IMR-90 (cell line): ENCODE measurements around the gene PRRG2. TPM values are rescaled to one million over a fixed set of nuclear protein-coding genes. Genes with fewer than 3 reads are reported as not detected.
A peak's percentile ranks its signal among the peaks of the same experiment; 100 is the strongest.
"Not testable (repeated sequence)": the region's sequence is repeated elsewhere in the genome, so short reads cannot be mapped to it uniquely, and the experiment has no call there.

ENCODE experiments used
- ATAC-seq: fragments of 200-7000 bp; cut with Tn5 transposase; 2 replicates; pipeline ENCODE4 v1.9.1; 2020; ENCODE audit warnings: low read depth, mild to moderate bottlenecking, moderate library complexity
- BruUV-seq: library from RNA; stranded (reverse); fragments of 400-500 nt; replicated peaks from 2 replicates; lab custom pipeline; 2021; lab: Mats Ljungman, UMichigan
- CTCF ChIA-PET: fragments of 300-600 bp; formaldehyde crosslinking; extraction: SDS; loops from one replicate; lab custom pipeline; 2021; ENCODE audit warnings: antibody characterized with exemption; lab: Yijun Ruan, JAX
- POLR2A ChIA-PET: fragments of 300-600 bp; sonication (Branson Sonifier 250); formaldehyde crosslinking; loops from one replicate; lab custom pipeline; 2022; ENCODE audit warnings: antibody characterized with exemption; ENCODE audit not compliant: unreplicated experiment; lab: Charles Lee
- DNase-seq: peaks from one replicate; pipeline ENCODE4 v3.0.0; 2013
- H2AFZ ChIP-seq: replicated peaks from 2 replicates; pipeline ENCODE3; 2013; ENCODE audit warnings: low read length, mild to moderate bottlenecking; ENCODE audit not compliant: poor library complexity
- H2AK5ac ChIP-seq: 2 replicates; pipeline ENCODE4 v1.6.1; 2013; ENCODE audit warnings: low read depth, low read length, inconsistent platforms
- H2AK9ac ChIP-seq: replicated peaks from 2 replicates; pipeline ENCODE3; 2013; ENCODE audit warnings: mild to moderate bottlenecking, low read depth, low read length, moderate library complexity; ENCODE audit not compliant: poor library complexity
- H2BK120ac ChIP-seq: 2 replicates; pipeline ENCODE4 v1.6.1; 2013; ENCODE audit warnings: low read depth, low read length, inconsistent platforms
- H2BK15ac ChIP-seq: 3 replicates; pipeline ENCODE4 v1.6.1; 2013; ENCODE audit warnings: low read depth, low read length, inconsistent platforms
- H2BK20ac ChIP-seq: 2 replicates; pipeline ENCODE4 v1.6.1; 2013; ENCODE audit warnings: low read depth, mild to moderate bottlenecking, inconsistent platforms, low read length, moderate library complexity
- H2BK5ac ChIP-seq: 2 replicates; pipeline ENCODE4 v1.6.1; 2013; ENCODE audit warnings: mild to moderate bottlenecking, low read depth, low read length, inconsistent platforms; ENCODE audit not compliant: poor library complexity, severe bottlenecking
- H3K14ac ChIP-seq: replicated peaks from 2 replicates; pipeline ENCODE4 v1.6.1; 2013; ENCODE audit warnings: low read depth, low read length, inconsistent platforms
- H3K18ac ChIP-seq: 2 replicates; pipeline ENCODE4 v1.6.1; 2013; ENCODE audit warnings: low read depth, low read length, control low read depth
- H3K23ac ChIP-seq: 2 replicates; pipeline ENCODE4 v1.6.1; 2013; ENCODE audit warnings: low read depth, low read length, inconsistent platforms
- H3K27ac ChIP-seq: 2 replicates; pipeline ENCODE4 v1.5.1; 2013; ENCODE audit warnings: mild to moderate bottlenecking, control low read depth, low read length; ENCODE audit not compliant: insufficient read depth
- H3K27me3 ChIP-seq: 2 replicates; pipeline ENCODE4 v1.6.1; 2013; ENCODE audit warnings: low read length; ENCODE audit not compliant: control insufficient read depth, insufficient read depth
- H3K36me3 ChIP-seq: 2 replicates; pipeline ENCODE4 v1.6.1; 2013; ENCODE audit warnings: low read length, mixed read lengths; ENCODE audit not compliant: control insufficient read depth, insufficient read depth
- H3K4ac ChIP-seq: 2 replicates; pipeline ENCODE4 v1.6.1; 2013; ENCODE audit warnings: low read depth, low read length, inconsistent platforms
- H3K4me1 ChIP-seq: 2 replicates; pipeline ENCODE4 v1.6.1; 2013; ENCODE audit warnings: low read length, mixed read lengths; ENCODE audit not compliant: control insufficient read depth, insufficient read depth
- H3K4me2 ChIP-seq: 2 replicates; pipeline ENCODE4 v1.6.1; 2013; ENCODE audit warnings: low read depth, mild to moderate bottlenecking, control low read depth, low read length, moderate library complexity
- H3K4me3 ChIP-seq: 2 replicates; pipeline ENCODE4 v1.5.1; 2013; ENCODE audit warnings: low read depth, mild to moderate bottlenecking, control low read depth, low read length, moderate library complexity; ENCODE audit not compliant: insufficient read depth
- H3K56ac ChIP-seq: 2 replicates; pipeline ENCODE4 v1.6.1; 2013; ENCODE audit warnings: low read length, inconsistent platforms; ENCODE audit not compliant: insufficient read depth; ENCODE audit errors: extremely low read depth
- H3K79me1 ChIP-seq, 2 experiments: 2 replicates each; pipeline ENCODE4 v1.6.1; 2013; ENCODE audit warnings: low read length in 2 of 2, inconsistent platforms in 1 of 2, low read depth in 1 of 2
- H3K9ac ChIP-seq: 2 replicates; pipeline ENCODE4 v1.6.1; 2013; ENCODE audit warnings: low read depth, low read length, control low read depth
- H3K9me1 ChIP-seq: 2 replicates; pipeline ENCODE4 v1.6.1; 2013; ENCODE audit warnings: low read length, inconsistent platforms; ENCODE audit not compliant: insufficient read depth
- H3K9me3 ChIP-seq: 2 replicates; pipeline ENCODE4 v1.6.1; 2013; ENCODE audit warnings: low read length; ENCODE audit not compliant: control insufficient read depth, insufficient read depth
- H4K20me1 ChIP-seq: 2 replicates; pipeline ENCODE4 v1.6.1; 2013; ENCODE audit warnings: low read length, inconsistent platforms; ENCODE audit not compliant: insufficient read depth
- H4K5ac ChIP-seq: 2 replicates; pipeline ENCODE4 v1.6.1; 2013; ENCODE audit warnings: mild to moderate bottlenecking, low read depth, low read length, control low read depth
- H4K8ac ChIP-seq, 2 experiments: 2 replicates each; pipeline ENCODE4 v1.6.1; 2013; ENCODE audit warnings: low read depth in 2 of 2, low read length in 2 of 2, control low read depth in 1 of 2, inconsistent platforms in 1 of 2
- H4K91ac ChIP-seq: 2 replicates; pipeline ENCODE4 v1.6.1; 2013; ENCODE audit warnings: low read depth, low read length, inconsistent platforms; ENCODE audit not compliant: insufficient read depth
- WGBS, 2 experiments: methylation state at CpG; one replicate each; pipeline versions ENCODE4 v1.1.5 to v1.1.7; 2013; ENCODE audit warnings: missing lambda C conversion rate in 2 of 2; ENCODE audit not compliant: insufficient read length in 1 of 2; ENCODE audit errors: extremely low coverage in 2 of 2; 5-methylcytosine and 5-hydroxymethylcytosine counted together
- dilution Hi-C: fragments of 300-500 bp; cut with HindIII; formaldehyde crosslinking; loops from one replicate; pipeline ENCODE4 v1.14.3; 2018; ENCODE audit warnings: low sequenced_read_pairs; ENCODE audit not compliant: unreplicated experiment
- in situ Hi-C: fragments of 300-500 bp; cut with MboI; formaldehyde crosslinking; loops from 3 replicates; pipeline ENCODE4 v1.14.3; 2019; ENCODE audit warnings: low sequenced_read_pairs, inconsistent platforms, mixed read lengths
- intact Hi-C: fragments of 100-400 bp; cut with micrococcal nuclease; formaldehyde crosslinking; loops from 2 replicates; pipeline ENCODE4 v1.10.0; 2022
- polyA plus RNA-seq, 3 experiments: library from polyadenylated mRNA; depleted of rRNA; stranded (reverse); fragments of >200 nt; gene quantifications; 2 replicates each; pipeline ENCODE4 v1.2.3, GENCODE V29; 2012; ENCODE audit warnings: low replicate concordance in 1 of 3
- total RNA-seq: library from RNA; depleted of rRNA; stranded (reverse); fragments of >200 nt; gene quantifications from 2 replicates; pipeline ENCODE4 v1.2.3, GENCODE V29; 2012

The PRRG2 gene
- total and polyA plus RNA-seq, 2 of the 4 experiments (the other 2 are of a cell fraction) = 0.14 to 0.54 TPM

- H3K9me3 ChIP-seq, H2AFZ ChIP-seq, dilution Hi-C loops, H2BK15ac ChIP-seq, H3K9ac ChIP-seq, H3K27me3 ChIP-seq, H3K18ac ChIP-seq, H3K4me3 ChIP-seq, H4K20me1 ChIP-seq, DNase-seq, H4K5ac ChIP-seq, H4K8ac ChIP-seq, POLR2A ChIA-PET, H2AK5ac ChIP-seq, H3K56ac ChIP-seq, BruUV-seq, H3K9me1 ChIP-seq, H2BK120ac ChIP-seq, H3K4me1 ChIP-seq, CTCF ChIA-PET, H3K14ac ChIP-seq, H4K91ac ChIP-seq, in situ Hi-C loops, intact Hi-C loops, H2BK5ac ChIP-seq, ATAC-seq, H2BK20ac ChIP-seq, H3K27ac ChIP-seq, H3K23ac ChIP-seq, H3K4ac ChIP-seq, H3K4me2 ChIP-seq: not testable (repeated sequence)
- H2AK9ac ChIP-seq = peak overlapping the region; percentile 3
- 95% methylated on average over 6 of the region's 9 CpGs; no CpG with 5 or more reads in 1 of the 2 experiments for WGBS, 2 experiments
- H3K36me3 ChIP-seq = peaks cover 17% of the 10 kb centered on the region
- H3K79me1 ChIP-seq = peaks cover 3 to 40% of the 10 kb centered on the region in 2 experiments; a peak in 2 of 4 replicates
These were observed 52.2 kb downstream of the PRRG2 start for GRCh38 chr19:49633273-49633672.
